ENCODE results near the gene PLA2G4A. TPM values are rescaled to one million over a fixed set of nuclear protein-coding genes. Genes with fewer than 3 reads are reported as not detected.

Gene PLA2G4A
- total and polyA plus RNA-seq, 2 experiments from 2014 or later, result 1.6 to 2.9 TPM

DNA sequence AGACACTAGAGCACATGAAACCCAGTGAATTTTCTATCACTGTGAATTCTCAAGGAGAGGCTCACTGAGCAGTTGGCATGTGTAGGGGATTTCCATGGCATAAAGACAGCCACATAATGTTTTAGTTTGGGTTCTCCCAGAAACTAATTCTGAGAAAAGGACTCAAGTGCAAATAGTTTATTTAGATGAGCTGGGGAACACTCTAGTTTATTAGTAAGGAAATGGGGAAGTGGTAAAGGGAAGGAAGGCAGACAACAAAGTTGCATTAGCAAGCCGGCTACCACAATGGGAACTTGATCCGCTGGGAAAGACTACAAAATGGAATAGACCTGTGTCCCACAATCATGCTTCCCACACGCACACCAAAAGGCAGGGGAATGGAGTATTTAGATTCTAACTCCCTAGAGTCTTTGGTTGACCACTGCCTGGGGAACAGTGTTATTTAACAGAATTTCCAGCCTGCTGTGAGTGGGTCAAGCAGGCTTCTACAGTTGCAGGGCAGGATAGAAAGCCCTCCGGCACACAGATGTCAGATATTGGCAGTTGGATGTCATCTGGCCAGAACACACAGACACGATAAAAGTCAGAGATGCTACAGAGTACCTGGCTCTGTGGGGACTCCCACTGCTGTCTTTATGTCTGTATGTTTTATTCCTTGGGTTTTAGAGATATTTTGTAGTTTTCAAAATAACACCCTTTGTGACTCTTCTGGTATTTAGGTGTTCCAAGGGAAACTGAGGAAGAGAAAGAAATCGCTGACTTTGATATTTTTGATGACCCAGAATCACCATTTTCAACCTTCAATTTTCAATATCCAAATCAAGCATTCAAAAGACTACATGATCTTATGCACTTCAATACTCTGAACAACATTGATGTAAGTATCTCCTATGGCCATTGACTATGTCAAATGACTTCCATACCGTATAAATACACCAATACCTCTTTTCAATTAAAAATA, 150.1 kb downstream of the PLA2G4A start:
- H3K36me3 ChIP-seq (ENCODE audit: low read depth), result no peaks in the 10 kb centered on the region
- DNase-seq, result no peak
- H3K4me1 ChIP-seq (ENCODE audit: insufficient read depth), result peaks cover 14% of the 10 kb centered on the region
- H2AFZ ChIP-seq, result no peak overlapping the region
- H3K27ac ChIP-seq, result no peak overlapping the region
- H3F3A ChIP-seq (ENCODE audit: insufficient read depth), result peaks cover 16% of the 10 kb centered on the region
- in situ Hi-C loops (cut with MboI), result no loop called here
- H3K9me3 ChIP-seq (ENCODE audit: low read depth), result no peaks in the 10 kb centered on the region
- H3K9ac ChIP-seq, result no peak overlapping the region
- H3K9me2 ChIP-seq (ENCODE audit: insufficient read depth), result no peaks in the 10 kb centered on the region
- H3K79me2 ChIP-seq (ENCODE audit: insufficient read depth), result no peaks in the 10 kb centered on the region
- no peaks in the 10 kb centered on the region for H3K27me3 ChIP-seq (replicated peaks; ENCODE audit: insufficient read depth)
- H3K4me3 ChIP-seq, result no peak overlapping the region
- H3K4me2 ChIP-seq (ENCODE audit: unreplicated experiment), result no peak overlapping the region
- TF ChIP-seq EZH2 (IDR thresholded peaks at IDR 0.05; ENCODE audit: insufficient read depth, poor library complexity, severe bottlenecking) (no peak), EZH2phosphoT487 (IDR thresholded peaks at IDR 0.05; ENCODE audit: insufficient read depth, low read depth) (no peak)
- H4K20me1 ChIP-seq (ENCODE audit: insufficient read depth), result no peaks in the 10 kb centered on the region
- WGBS, 2 experiments (ENCODE audit: low coverage in 1 of 2, low lambda C conversion rate in 2 of 2, missing lambda C conversion rate in 2 of 2), result 82 to 84% methylated on average over 7 of the region's 7 CpGs

- no peaks in the 10 kb centered on the region for H3K36me3 ChIP-seq (ENCODE audit: low read depth)
- 94 to 96% methylated on average over 2 of the region's 2 CpGs for WGBS, 2 experiments (ENCODE audit: low coverage in 1 of 2, low lambda C conversion rate in 2 of 2, missing lambda C conversion rate in 2 of 2)
- peaks cover 5% of the 10 kb centered on the region for H3F3A ChIP-seq (ENCODE audit: insufficient read depth)
- no peaks in the 10 kb centered on the region for H3K9me3 ChIP-seq (ENCODE audit: low read depth)
- no peaks in the 10 kb centered on the region for H4K20me1 ChIP-seq (ENCODE audit: insufficient read depth)
- H3K9ac ChIP-seq, result no peak overlapping the region
- no peak overlapping the region for H3K4me2 ChIP-seq (ENCODE audit: unreplicated experiment)
- H3K4me1 ChIP-seq (ENCODE audit: insufficient read depth), result peaks cover 4% of the 10 kb centered on the region
- H3K9me2 ChIP-seq (ENCODE audit: insufficient read depth), result no peaks in the 10 kb centered on the region
- TF ChIP-seq EZH2phosphoT487 (IDR thresholded peaks at IDR 0.05; ENCODE audit: insufficient read depth, low read depth) (no peak), EZH2 (IDR thresholded peaks at IDR 0.05; ENCODE audit: insufficient read depth, poor library complexity, severe bottlenecking) (no peak)
- no peak overlapping the region for H3K4me3 ChIP-seq
- no peak overlapping the region for H2AFZ ChIP-seq
- no peak for DNase-seq
- in situ Hi-C loops (cut with MboI), result loop anchor here (10.0 kb wide), 3 partner anchors 296 to 576 kb away; partner anchors contain the start of gene PTGS2
- H3K27ac ChIP-seq, result no peak overlapping the region
- H3K79me2 ChIP-seq (ENCODE audit: insufficient read depth), result no peaks in the 10 kb centered on the region
- no peaks in the 10 kb centered on the region for H3K27me3 ChIP-seq (replicated peaks; ENCODE audit: insufficient read depth)
Measured at GRCh38 chr1:186980400-186980799, 151.7 kb downstream of the PLA2G4A start.

- TF ChIP-seq EZH2phosphoT487 (IDR thresholded peaks at IDR 0.05; ENCODE audit: insufficient read depth, low read depth), result no peak
- TF ChIP-seq EZH2 (IDR thresholded peaks at IDR 0.05; ENCODE audit: insufficient read depth, poor library complexity, severe bottlenecking), result no peak
- no peaks in the 10 kb centered on the region for H3K36me3 ChIP-seq (ENCODE audit: low read depth)
- H2AFZ ChIP-seq, result no peak overlapping the region
- H3K27ac ChIP-seq, result no peak overlapping the region
- H3K4me2 ChIP-seq (ENCODE audit: unreplicated experiment), result no peak overlapping the region
- H3K9ac ChIP-seq, result no peak overlapping the region
- H3F3A ChIP-seq (ENCODE audit: insufficient read depth), result no peaks in the 10 kb centered on the region
- no peaks in the 10 kb centered on the region for H4K20me1 ChIP-seq (ENCODE audit: insufficient read depth)
- no peaks in the 10 kb centered on the region for H3K79me2 ChIP-seq (ENCODE audit: insufficient read depth)
- no peaks in the 10 kb centered on the region for H3K9me2 ChIP-seq (ENCODE audit: insufficient read depth)
- no peaks in the 10 kb centered on the region for H3K4me1 ChIP-seq (ENCODE audit: insufficient read depth)
- in situ Hi-C loops (cut with MboI), result loop anchor here (10.0 kb wide), 3 partner anchors 297 to 577 kb away; partner anchors contain the start of gene PTGS2
- no peaks in the 10 kb centered on the region for H3K9me3 ChIP-seq (ENCODE audit: low read depth)
- DNase-seq, result no peak
- H3K4me3 ChIP-seq, result no peak overlapping the region
- no peaks in the 10 kb centered on the region for H3K27me3 ChIP-seq (replicated peaks; ENCODE audit: insufficient read depth)
- 96 to 99% methylated on average over 3 of the region's 3 CpGs for WGBS, 2 experiments (ENCODE audit: low coverage in 1 of 2, low lambda C conversion rate in 2 of 2, missing lambda C conversion rate in 2 of 2)
Measured at GRCh38 chr1:186982116-186982515, 153.4 kb downstream of the PLA2G4A start.

DNA sequence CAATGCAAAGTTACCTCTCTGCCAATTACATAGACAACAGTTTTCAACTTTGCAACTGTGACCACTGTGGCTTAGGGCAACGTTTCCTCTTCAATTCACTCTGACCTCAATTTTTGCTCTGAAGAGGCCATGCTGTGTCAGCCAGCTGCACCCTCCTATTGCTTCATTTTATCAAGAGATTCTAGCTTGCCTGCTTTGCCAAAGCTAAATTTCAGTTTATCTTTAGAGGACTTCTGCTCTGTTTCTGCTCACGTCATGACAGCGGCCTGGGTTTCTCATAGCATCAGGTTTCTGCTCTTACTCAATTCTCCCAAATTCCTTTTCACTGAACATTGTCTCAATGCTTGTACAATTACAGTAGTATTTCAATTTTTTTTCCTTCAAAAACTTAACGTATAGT, 154.6 kb downstream of the PLA2G4A start:
- no peak overlapping the region for H3K9ac ChIP-seq
- no peaks in the 10 kb centered on the region for H3K36me3 ChIP-seq (ENCODE audit: low read depth)
- H3K79me2 ChIP-seq (ENCODE audit: insufficient read depth), result no peaks in the 10 kb centered on the region
- no peaks in the 10 kb centered on the region for H3K4me1 ChIP-seq (ENCODE audit: insufficient read depth)
- H2AFZ ChIP-seq, result no peak overlapping the region
- no peak overlapping the region for H3K4me3 ChIP-seq
- no peaks in the 10 kb centered on the region for H3K27me3 ChIP-seq (replicated peaks; ENCODE audit: insufficient read depth)
- H3K9me2 ChIP-seq (ENCODE audit: insufficient read depth), result no peaks in the 10 kb centered on the region
- DNase-seq, result peak; percentile 55
- TF ChIP-seq EZH2 (IDR thresholded peaks at IDR 0.05; ENCODE audit: insufficient read depth, poor library complexity, severe bottlenecking) (no peak), EZH2phosphoT487 (IDR thresholded peaks at IDR 0.05; ENCODE audit: insufficient read depth, low read depth) (no peak)
- H3K27ac ChIP-seq, result no peak overlapping the region
- 75 to 76% methylated on average over 4 of the region's 4 CpGs for WGBS, 2 experiments (ENCODE audit: low coverage in 1 of 2, low lambda C conversion rate in 2 of 2, missing lambda C conversion rate in 2 of 2)
- H3F3A ChIP-seq (ENCODE audit: insufficient read depth), result no peaks in the 10 kb centered on the region
- in situ Hi-C loops (cut with MboI), result loop anchor here (10.0 kb wide), 3 partner anchors 299 to 579 kb away; partner anchors contain the start of gene PTGS2
- no peaks in the 10 kb centered on the region for H4K20me1 ChIP-seq (ENCODE audit: insufficient read depth)
- H3K4me2 ChIP-seq (ENCODE audit: unreplicated experiment), result no peak overlapping the region
- H3K9me3 ChIP-seq (ENCODE audit: low read depth), result no peaks in the 10 kb centered on the region
